Subcutaneous abdominal adipose tissue (tissue), 5 donors: Measurements from ENCODE around the gene PLAC1.

Experiments used
- H3K27ac ChIP-seq: one replicate; pipeline ENCODE4 v1.7.0; 2013; ENCODE audit warnings: low read depth, mild to moderate bottlenecking, inconsistent platforms, low read length, moderate library complexity
- H3K27me3 ChIP-seq, 5 donors: one replicate each; pipeline ENCODE4 v1.7.0; 2013; ENCODE audit warnings: low read length in 5 of 5, inconsistent platforms in 1 of 5; ENCODE audit not compliant: control insufficient read depth in 5 of 5, insufficient read depth in 4 of 5
- H3K36me3 ChIP-seq, 5 donors: one replicate each; pipeline ENCODE4 v1.7.0; 2013; ENCODE audit warnings: low read length in 5 of 5; ENCODE audit not compliant: control insufficient read depth in 5 of 5, insufficient read depth in 5 of 5
- H3K4me1 ChIP-seq, 5 donors: one replicate each; pipeline ENCODE4 v1.7.0; 2013; ENCODE audit warnings: low read length in 5 of 5, mild to moderate bottlenecking in 3 of 5, moderate library complexity in 1 of 5; ENCODE audit not compliant: control insufficient read depth in 5 of 5, insufficient read depth in 5 of 5
- H3K4me3 ChIP-seq, 5 donors: one replicate each; pipeline ENCODE4 v1.7.0; 2013; ENCODE audit warnings: low read length in 5 of 5, low read depth in 1 of 5
- H3K9ac ChIP-seq, 5 donors: one replicate each; pipeline ENCODE4 v1.7.0; 2013; ENCODE audit warnings: low read length in 5 of 5, mild to moderate bottlenecking in 4 of 5, moderate library complexity in 3 of 5
- H3K9me3 ChIP-seq, 5 donors: one replicate each; pipeline ENCODE4 v1.7.0; 2013; ENCODE audit warnings: low read length in 5 of 5; ENCODE audit not compliant: control insufficient read depth in 5 of 5
- donor health status: healthy.
- donor health status: healthy.
- donor health status: healthy.
- donor health status: healthy.
- donor health status: healthy.

The PLAC1 gene

GRCh38 chrX:134601240-134601765, 57.0 kb downstream of the PLAC1 start:
- peaks cover 0 to 8% (median 0%) of the 10 kb centered on the region in 5 donors for H3K4me1 ChIP-seq
- peaks cover 0 to 14% (median 2%) of the 10 kb centered on the region in 5 donors for H3K27me3 ChIP-seq
- peaks cover 2 to 6% (median 3%) of the 10 kb centered on the region in 5 donors for H3K9me3 ChIP-seq
- no peaks in the 10 kb centered on the region for H3K36me3 ChIP-seq
- H3K9ac ChIP-seq: no peak overlapping the region
- H3K4me3 ChIP-seq: no peak overlapping the region
- no peak overlapping the region for H3K27ac ChIP-seq

- Histone ChIP-seq H3K27ac (no peak overlapping the region), H3K9me3 (peaks cover 2 to 6% (median 3%) of the 10 kb centered on the region in 5 donors), H3K9ac (no peak overlapping the region), H3K4me3 (no peak overlapping the region), H3K4me1 (peaks cover 0 to 8% (median 0%) of the 10 kb centered on the region in 5 donors), H3K36me3 (no peaks in the 10 kb centered on the region), H3K27me3 (peaks cover 0 to 14% (median 2%) of the 10 kb centered on the region in 5 donors)
These were observed 57.6 kb downstream of the PLAC1 start for GRCh38 chrX:134600714-134601113.

- Histone ChIP-seq H3K27ac (no peak overlapping the region), H3K9ac (no peak overlapping the region), H3K4me1 (peaks cover 0 to 4% (median 0%) of the 10 kb centered on the region in 5 donors)
These were observed 58.9 kb downstream of the PLAC1 start for GRCh38 chrX:134599184-134599914.

GRCh38 chrX:134592303-134592702, 66.0 kb downstream of the PLAC1 start:
- H3K27me3 ChIP-seq: peaks cover 0 to 9% (median 6%) of the 10 kb centered on the region in 5 donors
- H3K9me3 ChIP-seq: no peaks in the 10 kb centered on the region
- H3K9ac ChIP-seq: no peak overlapping the region
- H3K36me3 ChIP-seq: no peaks in the 10 kb centered on the region
- no peak overlapping the region for H3K4me3 ChIP-seq
- H3K4me1 ChIP-seq: no peaks in the 10 kb centered on the region
- H3K27ac ChIP-seq: no peak overlapping the region

More at GRCh38 chrX:134599184-134599914, 58.9 kb downstream of the PLAC1 start:
- peaks cover 2 to 6% (median 3%) of the 10 kb centered on the region in 5 donors for H3K9me3 ChIP-seq
- peaks cover 0 to 14% (median 0%) of the 10 kb centered on the region in 5 donors for H3K27me3 ChIP-seq
- H3K4me3 ChIP-seq: no peak overlapping the region
- H3K36me3 ChIP-seq: no peaks in the 10 kb centered on the region

- Histone ChIP-seq H3K4me3 (no peak overlapping the region), H3K27ac (no peak overlapping the region), H3K9ac (no peak overlapping the region), H3K9me3 (no peaks in the 10 kb centered on the region), H3K36me3 (no peaks in the 10 kb centered on the region), H3K27me3 (peaks cover 0 to 9% (median 7%) of the 10 kb centered on the region in 5 donors), H3K4me1 (no peaks in the 10 kb centered on the region)
These were observed 66.8 kb downstream of the PLAC1 start for GRCh38 chrX:134591502-134591901.

GRCh38 chrX:134588806-134589205, 69.5 kb downstream of the PLAC1 start:
- H3K9me3 ChIP-seq: no peaks in the 10 kb centered on the region
- no peaks in the 10 kb centered on the region for H3K36me3 ChIP-seq
- no peak overlapping the region for H3K4me3 ChIP-seq
- no peak overlapping the region for H3K27ac ChIP-seq
- H3K9ac ChIP-seq: no peak overlapping the region
- H3K27me3 ChIP-seq: peaks cover 0 to 15% (median 9%) of the 10 kb centered on the region in 5 donors
- H3K4me1 ChIP-seq: no peaks in the 10 kb centered on the region

- no peak overlapping the region for H3K4me3 ChIP-seq
- H3K4me1 ChIP-seq: no peaks in the 10 kb centered on the region
- no peak overlapping the region for H3K27ac ChIP-seq
- H3K9me3 ChIP-seq: peaks cover 0 to 3% (median 0%) of the 10 kb centered on the region in 5 donors
- H3K27me3 ChIP-seq: peaks cover 0 to 12% (median 2%) of the 10 kb centered on the region in 5 donors
- no peak overlapping the region for H3K9ac ChIP-seq
- H3K36me3 ChIP-seq: no peaks in the 10 kb centered on the region
These were observed 77.4 kb downstream of the PLAC1 start for GRCh38 chrX:134580907-134581306.

- peaks cover 0 to 9% (median 0%) of the 10 kb centered on the region in 5 donors for H3K4me1 ChIP-seq
- no peak overlapping the region for H3K4me3 ChIP-seq
- H3K27me3 ChIP-seq: peaks cover 0 to 12% (median 8%) of the 10 kb centered on the region in 5 donors
- H3K27ac ChIP-seq: no peak overlapping the region
- H3K9me3 ChIP-seq: peaks cover 0 to 3% (median 0%) of the 10 kb centered on the region in 5 donors
- no peaks in the 10 kb centered on the region for H3K36me3 ChIP-seq
- no peak overlapping the region for H3K9ac ChIP-seq
These were observed 84.6 kb downstream of the PLAC1 start for GRCh38 chrX:134573683-134574035.

GRCh38 chrX:134572816-134573682, 85.2 kb downstream of the PLAC1 start:
- no peak overlapping the region for H3K27ac ChIP-seq
- no peaks in the 10 kb centered on the region for H3K36me3 ChIP-seq
- no peak overlapping the region for H3K9ac ChIP-seq
- no peak overlapping the region for H3K4me3 ChIP-seq
- H3K9me3 ChIP-seq: peaks cover 0 to 3% (median 0%) of the 10 kb centered on the region in 5 donors
- H3K27me3 ChIP-seq: peaks cover 0 to 12% (median 8%) of the 10 kb centered on the region in 5 donors
- peaks cover 0 to 9% (median 0%) of the 10 kb centered on the region in 5 donors for H3K4me1 ChIP-seq
